GM18861 (cell line): Measurements from ENCODE around the gene LYRM4.

Experiments
- ATAC-seq: cut with Tn5 transposase; IDR thresholded peaks from one replicate; pipeline ENCODE4 v1.9.1; 2021; ENCODE audit not compliant: unreplicated experiment

The LYRM4 gene

GRCh38 chr6:5206920-5207561 is 53.7 kb downstream of the LYRM4 start:
- no peak for ATAC-seq

GRCh38 chr6:5205877-5206850 is 54.6 kb downstream of the LYRM4 start:
- no peak for ATAC-seq

GRCh38 chr6:5205035-5205507 is 55.7 kb downstream of the LYRM4 start:
- ATAC-seq, result no peak

GRCh38 chr6:5204376-5204775 is 56.4 kb downstream of the LYRM4 start:
- ATAC-seq, result no peak

- no peak for ATAC-seq
These were observed 57.2 kb downstream of the LYRM4 start for GRCh38 chr6:5203546-5203945.

- no peak for ATAC-seq
These were observed 57.8 kb downstream of the LYRM4 start for GRCh38 chr6:5202941-5203340.

GRCh38 chr6:5202206-5202605 is 58.5 kb downstream of the LYRM4 start:
- ATAC-seq, result no peak

- no peak for ATAC-seq
These were observed 59.5 kb downstream of the LYRM4 start for GRCh38 chr6:5201271-5201670.

GRCh38 chr6:5199702-5200101 is 61.0 kb downstream of the LYRM4 start:
- ATAC-seq, result no peak

GRCh38 chr6:5199283-5199682 is 61.5 kb downstream of the LYRM4 start:
- ATAC-seq, result no peak

- no peak for ATAC-seq
These were observed 63.7 kb downstream of the LYRM4 start for GRCh38 chr6:5197084-5197483.

- ATAC-seq, result no peak
These were observed 68.5 kb downstream of the LYRM4 start for GRCh38 chr6:5192135-5192794.

GRCh38 chr6:5191722-5192121 is 69.0 kb downstream of the LYRM4 start:
- no peak for ATAC-seq

GRCh38 chr6:5191222-5191621 is 69.5 kb downstream of the LYRM4 start:
- ATAC-seq, result no peak

- ATAC-seq, result no peak
These were observed 70.2 kb downstream of the LYRM4 start for GRCh38 chr6:5190507-5190906.

GRCh38 chr6:5188646-5189045 is 72.1 kb downstream of the LYRM4 start:
- no peak for ATAC-seq

- ATAC-seq, result no peak
These were observed 75.9 kb downstream of the LYRM4 start for GRCh38 chr6:5184878-5185277.

- no peak for ATAC-seq
These were observed 76.5 kb downstream of the LYRM4 start for GRCh38 chr6:5184218-5184617.

- ATAC-seq, result no peak
These were observed 79.0 kb downstream of the LYRM4 start for GRCh38 chr6:5181510-5182317.

- no peak for ATAC-seq
These were observed 80.1 kb downstream of the LYRM4 start for GRCh38 chr6:5180636-5181035.

- no peak for ATAC-seq
These were observed 80.8 kb downstream of the LYRM4 start for GRCh38 chr6:5179917-5180316.
